GM20431 (cell line): Measurements from ENCODE around the gene CCL23.

Experiments used
- in situ Hi-C: fragments of 300-500 bp; cut with MseI, MboI; formaldehyde crosslinking; loops from one replicate; pipeline ENCODE4 v1.15.0; 2020; ENCODE audit warnings: low sequenced_read_pairs; ENCODE audit not compliant: unreplicated experiment

Gene CCL23

GRCh38 chr17:35973333-35974260, 44.2 kb downstream of the CCL23 start:
- in situ Hi-C loops, result loop anchor here (10.0 kb wide), 1 partner anchor 171 kb away; no protein-coding TSS in a partner anchor

- in situ Hi-C loops, result loop anchor here (10.0 kb wide), 1 partner anchor 172 kb away; no protein-coding TSS in a partner anchor
Observed at GRCh38 chr17:35972945-35973332, 44.8 kb downstream of the CCL23 start.

GRCh38 chr17:35972535-35972934, 45.2 kb downstream of the CCL23 start:
- in situ Hi-C loops, result loop anchor here (10.0 kb wide), 1 partner anchor 172 kb away; no protein-coding TSS in a partner anchor

- in situ Hi-C loops, result loop anchor here (10.0 kb wide), 1 partner anchor 173 kb away; no protein-coding TSS in a partner anchor
Observed at GRCh38 chr17:35972066-35972465, 45.7 kb downstream of the CCL23 start.

- in situ Hi-C loops, result loop anchor here (10.0 kb wide), 1 partner anchor 175 kb away; no protein-coding TSS in a partner anchor
Observed at GRCh38 chr17:35969558-35970380, 48.0 kb downstream of the CCL23 start.

- in situ Hi-C loops, result no loop called here
Observed at GRCh38 chr17:35968520-35969054, 49.2 kb downstream of the CCL23 start.

GRCh38 chr17:35965272-35965671, 52.5 kb downstream of the CCL23 start:
- in situ Hi-C loops, result no loop called here

- in situ Hi-C loops, result no loop called here
Observed at GRCh38 chr17:35963663-35964062, 54.1 kb downstream of the CCL23 start.
